Measurements from ENCODE around the gene GIGYF2.
"Not testable (repeated sequence)": the region's sequence is repeated elsewhere in the genome, so short reads cannot be mapped to it uniquely, and the experiment has no call there.

Gene GIGYF2
- total RNA-seq, result 85.5 to 158 (median 135) reads per million in 4 donors

- DNase-seq, result peak; percentile 84 to 97 (median 88)
Observed at GRCh38 chr2:232697059-232697806, at the start of gene GIGYF2. Gene GIGYF2 (plus strand): TSS chr2:232697331. CDS start chr2:232735198, 37,867 bp downstream.

GRCh38 chr2:232649033-232649432 is 48.1 kb upstream of the GIGYF2 start:
- DNase-seq, result no peak

GRCh38 chr2:232652505-232652851 is 44.7 kb upstream of the GIGYF2 start:
- DNase-seq, result no peak

- no peak for DNase-seq
Observed at GRCh38 chr2:232653441-232653840, 43.7 kb upstream of the GIGYF2 start.

- DNase-seq, result no peak
Observed at GRCh38 chr2:232655392-232655791, 41.7 kb upstream of the GIGYF2 start.

- no peak for DNase-seq
Observed at GRCh38 chr2:232658217-232658785, 38.8 kb upstream of the GIGYF2 start.

GRCh38 chr2:232659359-232659758 is 37.8 kb upstream of the GIGYF2 start:
- no peak for DNase-seq

- no peak for DNase-seq
Observed at GRCh38 chr2:232662486-232663260, 34.5 kb upstream of the GIGYF2 start.

- DNase-seq, result no peak
Observed at GRCh38 chr2:232666051-232666805, 30.9 kb upstream of the GIGYF2 start.

GRCh38 chr2:232667989-232668583 is 29.0 kb upstream of the GIGYF2 start:
- no peak for DNase-seq

GRCh38 chr2:232668805-232669444 is 28.2 kb upstream of the GIGYF2 start:
- no peak for DNase-seq

GRCh38 chr2:232672588-232672987 is 24.5 kb upstream of the GIGYF2 start:
- no peak for DNase-seq

GRCh38 chr2:232674491-232674890 is 22.6 kb upstream of the GIGYF2 start:
- no peak for DNase-seq

GRCh38 chr2:232675381-232675780 is 21.8 kb upstream of the GIGYF2 start:
- no peak for DNase-seq

- no peak for DNase-seq
Observed at GRCh38 chr2:232680006-232680405, 17.1 kb upstream of the GIGYF2 start.

GRCh38 chr2:232681527-232681926 is 15.6 kb upstream of the GIGYF2 start:
- DNase-seq, result no peak

GRCh38 chr2:232683368-232683767 is 13.8 kb upstream of the GIGYF2 start:
- DNase-seq, result no peak

GRCh38 chr2:232685391-232685790 is 11.7 kb upstream of the GIGYF2 start:
- not testable (repeated sequence) for DNase-seq

GRCh38 chr2:232687382-232688160 is 9.6 kb upstream of the GIGYF2 start:
- no peak for DNase-seq

- DNase-seq, result no peak
Observed at GRCh38 chr2:232688201-232688600, 8.9 kb upstream of the GIGYF2 start.

Data from T-helper 1 cell (primary cell).